ENCODE data around the gene F13A1.

F13A1 gene

DNA sequence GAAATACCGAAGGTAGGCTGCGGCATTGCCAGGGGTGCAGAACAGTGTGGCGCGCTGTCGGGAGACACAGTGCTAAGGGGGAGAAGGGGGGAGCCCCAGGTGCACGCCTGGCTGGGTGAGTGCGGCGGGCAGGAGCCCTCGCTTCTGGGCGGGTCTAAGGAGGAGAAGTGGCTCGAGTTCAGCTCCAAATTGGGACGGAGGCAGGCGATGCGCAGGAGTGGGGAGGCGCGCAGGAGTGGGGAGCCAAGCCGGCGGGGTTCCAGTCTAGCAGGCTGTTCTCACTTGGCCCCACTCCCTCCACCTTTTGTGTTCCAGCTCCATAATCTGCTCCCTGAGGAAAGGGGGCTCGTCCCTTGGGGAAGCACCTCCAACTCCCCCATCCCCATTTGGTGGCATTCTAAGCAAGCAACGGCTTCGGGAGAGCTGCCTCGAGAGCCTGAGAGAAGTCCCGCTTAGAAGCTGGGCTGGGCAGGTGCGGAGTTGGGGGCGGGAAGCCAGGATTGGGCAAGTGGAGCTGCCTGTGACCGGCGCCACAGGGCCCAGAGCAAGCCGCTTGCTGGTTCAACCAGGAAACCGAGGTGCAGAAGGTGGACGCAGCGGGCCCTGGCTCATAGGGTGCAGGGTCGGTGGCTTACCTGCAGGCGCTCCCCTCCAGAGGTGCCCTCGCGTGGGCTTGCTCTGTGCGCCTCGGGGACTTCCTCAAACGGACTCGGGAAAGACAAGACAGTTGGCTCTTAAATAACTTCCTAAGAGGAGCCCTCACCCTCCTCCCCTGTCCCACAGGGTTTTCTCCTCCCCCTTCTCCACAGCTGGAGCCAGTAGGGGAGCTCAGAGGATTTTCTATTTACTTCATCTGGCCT, at the start of gene F13A1:
Gene F13A1 (minus strand): TSS at position 711 of the 860 bp plus-strand sequence. CDS start 1,998 bp downstream, outside the sequence.
- no peak for DNase-seq

DNA sequence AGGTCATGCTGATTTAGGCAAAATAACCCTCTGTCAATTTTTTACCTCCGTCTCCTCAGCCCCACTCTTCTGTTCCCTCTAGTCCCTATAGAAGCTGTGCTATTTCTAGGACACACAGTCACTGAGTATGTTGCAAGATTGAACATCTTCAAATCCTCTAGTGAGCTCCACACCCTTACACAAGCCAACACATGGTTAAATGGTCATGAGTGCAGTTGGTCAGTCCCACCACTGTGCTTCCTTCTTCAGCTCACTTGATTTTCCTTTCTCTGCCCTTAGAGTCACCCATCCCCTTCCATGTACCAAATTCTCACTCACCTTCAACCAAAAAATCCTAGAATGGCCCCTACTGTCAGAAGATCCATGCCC, 48.2 kb upstream of the F13A1 start:
- no peak for DNase-seq

DNA sequence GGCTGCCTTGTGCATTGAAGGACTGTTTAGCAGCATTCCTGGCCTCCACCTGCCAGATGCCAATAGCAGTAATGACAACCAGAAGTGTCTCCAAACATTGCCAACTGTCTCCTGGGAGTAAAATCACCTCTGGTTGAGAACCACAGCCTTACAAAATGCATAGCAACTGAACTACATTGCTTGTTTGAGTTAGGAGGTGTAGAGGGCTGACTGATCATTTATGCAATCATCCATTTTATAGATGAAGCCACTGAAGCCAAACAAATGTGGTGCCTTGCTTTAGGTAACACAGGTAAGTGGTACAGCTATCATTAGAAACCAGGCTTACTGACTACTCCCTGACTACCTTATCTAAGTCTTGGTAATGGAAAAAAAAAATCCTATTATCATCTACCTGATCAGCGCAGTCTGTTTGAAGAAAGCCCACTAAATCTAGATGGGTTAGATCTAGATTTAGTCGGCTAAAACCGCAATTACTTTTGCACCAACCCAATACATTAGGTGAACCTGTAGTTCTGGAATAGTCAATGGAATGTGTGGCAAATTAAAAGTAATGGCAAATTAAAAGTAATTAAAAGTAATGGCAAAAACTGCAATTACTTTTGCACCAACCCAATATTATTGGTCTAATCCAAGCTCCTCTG, 47.7 kb upstream of the F13A1 start:
- no peak for DNase-seq

DNA sequence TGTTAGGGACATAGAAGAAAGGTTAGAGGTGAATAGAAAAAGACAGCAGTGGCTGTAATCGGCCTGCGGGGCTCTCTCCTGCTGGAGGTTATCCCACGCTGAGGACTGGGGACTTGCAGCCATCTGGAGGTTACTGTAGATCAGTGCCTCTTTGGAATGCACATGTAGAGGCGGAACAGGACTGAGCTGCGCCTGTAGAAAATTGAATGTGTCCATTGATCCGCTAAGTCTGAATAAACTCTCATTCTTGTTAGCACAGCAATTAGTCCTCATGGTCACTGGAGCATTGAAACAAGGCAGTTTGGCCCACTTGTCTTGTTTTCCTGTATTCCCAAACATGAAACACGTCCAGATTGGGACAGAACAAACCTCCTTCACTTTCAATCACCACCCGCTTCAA, 46.3 kb upstream of the F13A1 start:
- no peak for DNase-seq

DNA sequence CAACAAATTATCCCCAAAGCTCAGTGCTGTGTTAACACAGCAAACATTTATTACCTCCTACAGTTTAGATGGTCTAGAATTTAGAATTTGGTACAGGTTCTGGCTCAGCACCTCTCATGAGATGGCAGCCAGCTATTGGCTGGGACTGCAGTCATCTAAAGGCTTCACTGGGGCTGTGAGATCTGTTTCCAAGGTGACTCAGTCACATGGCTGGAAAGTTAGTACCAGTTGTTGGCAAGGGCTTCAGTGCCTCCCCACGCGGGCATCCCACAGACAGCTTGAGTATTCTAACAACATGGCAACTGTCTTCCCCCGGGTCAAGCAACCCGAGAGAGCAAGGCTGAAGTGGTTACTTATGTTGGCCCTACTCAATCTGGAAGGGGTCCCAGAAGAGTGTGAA, 44.8 kb upstream of the F13A1 start:
- no peak for DNase-seq

DNA sequence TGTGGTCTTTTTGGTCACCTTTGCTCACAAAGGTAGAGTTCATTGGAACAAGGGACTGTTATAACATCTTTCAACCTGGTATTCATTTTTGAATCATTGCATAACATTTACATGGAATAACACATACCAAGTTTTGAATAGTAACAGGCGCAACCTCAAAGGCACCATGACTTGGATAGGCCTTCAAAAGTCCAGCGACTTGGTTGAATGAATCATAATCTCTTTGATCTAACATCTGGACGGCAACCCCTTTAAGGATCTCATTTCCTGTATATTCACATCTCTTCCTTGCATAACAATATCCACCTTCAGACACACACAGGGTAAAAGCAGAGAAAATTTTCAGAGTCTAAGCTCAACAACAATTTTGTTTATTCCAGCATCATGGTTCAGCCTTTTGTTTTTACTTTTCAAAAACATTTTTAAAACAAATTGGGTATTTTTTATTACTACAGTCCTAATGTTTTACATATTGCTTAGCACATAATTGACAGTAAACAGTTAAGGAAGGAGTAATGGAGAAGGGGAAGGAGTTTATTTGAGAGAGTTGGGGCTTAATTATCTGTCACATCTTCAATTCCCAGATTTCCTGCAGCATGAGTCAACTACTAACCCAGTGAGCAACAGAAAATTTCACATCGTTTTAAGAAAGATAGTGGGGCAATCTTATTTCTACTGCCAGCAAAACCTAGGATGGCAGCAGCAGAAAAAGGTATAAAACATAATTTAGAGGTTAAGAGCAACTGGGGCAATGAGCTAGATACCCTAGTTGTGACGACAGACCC, 41.8 kb upstream of the F13A1 start:
- no peak for DNase-seq

DNA sequence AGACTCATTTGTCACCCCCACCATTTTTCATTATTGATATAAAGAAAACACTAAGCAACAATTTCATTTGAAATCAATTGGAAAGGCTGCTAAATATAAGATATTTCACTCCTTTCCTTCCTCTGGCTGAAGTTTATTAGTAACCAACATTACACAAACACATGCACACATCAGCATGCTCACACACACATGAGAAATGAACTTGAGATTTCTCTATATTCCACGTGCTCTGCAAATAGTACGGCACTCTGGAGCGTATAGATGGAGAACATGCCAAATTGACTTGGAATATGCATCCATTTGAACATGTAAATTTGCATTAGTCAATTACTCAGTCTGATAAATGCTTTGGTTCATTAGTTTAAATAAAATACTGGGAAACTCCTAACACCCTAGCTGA, 37.1 kb upstream of the F13A1 start:
- no peak for DNase-seq

DNA sequence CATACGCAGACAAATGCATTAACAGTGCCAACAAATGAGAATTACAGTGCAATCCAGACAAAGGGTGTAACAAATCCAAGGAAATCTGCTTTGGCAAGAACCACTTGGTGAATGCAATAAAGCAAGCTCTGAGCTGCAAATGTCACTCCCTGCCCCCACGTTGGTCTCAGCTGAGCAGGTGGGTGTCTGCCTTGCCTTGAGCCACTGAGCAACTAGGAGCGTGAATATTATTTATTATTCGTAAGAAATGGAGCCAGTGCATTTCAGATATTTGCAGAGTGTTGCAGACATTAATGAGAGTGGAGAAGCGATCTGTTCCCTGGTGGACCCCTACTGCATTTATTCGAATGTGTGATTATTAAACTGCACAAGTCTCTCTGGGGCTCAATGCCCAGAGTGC, 36.6 kb upstream of the F13A1 start:
- DNase-seq, result no peak

DNA sequence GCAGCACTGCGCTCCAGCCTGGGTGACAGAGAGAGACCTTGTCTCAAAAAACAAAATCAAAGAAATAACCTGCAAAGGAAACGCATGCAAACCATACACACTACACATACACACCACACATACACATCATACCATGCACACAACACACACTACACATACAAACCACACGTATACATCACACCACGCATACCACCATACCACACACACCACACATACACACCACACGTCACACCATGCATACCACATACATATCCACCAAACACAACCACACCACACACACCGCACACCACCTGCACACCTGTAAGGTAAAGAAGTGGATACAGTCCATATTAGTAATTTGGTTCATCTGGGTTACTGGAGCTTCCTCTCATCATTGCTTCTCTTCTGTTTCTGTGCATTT, 32.3 kb upstream of the F13A1 start:
- no peak for DNase-seq

DNA sequence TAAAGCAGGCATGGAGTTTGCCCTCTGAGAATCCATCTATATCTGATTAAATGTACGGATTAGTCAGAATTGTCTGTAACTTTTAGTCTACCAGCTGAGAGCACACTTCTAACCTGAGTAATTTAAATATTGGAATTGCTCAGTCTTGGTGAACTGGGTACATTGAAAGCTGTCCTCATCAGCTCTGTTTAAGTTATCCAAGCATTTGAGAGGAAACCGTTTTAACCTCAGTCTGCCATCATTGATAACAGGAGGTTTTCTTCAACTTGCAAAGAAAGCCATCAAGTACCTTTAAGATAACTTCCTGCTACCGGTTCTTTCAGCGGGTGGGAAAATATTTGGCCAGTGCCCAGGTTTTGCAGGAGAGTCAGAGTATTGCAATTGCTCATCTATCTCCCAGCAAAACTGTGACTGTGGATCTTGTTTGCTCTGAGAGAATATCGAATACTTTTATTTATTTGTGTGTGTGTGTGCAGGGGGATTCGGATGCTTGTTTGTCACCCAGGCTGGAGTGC, 31.1 kb upstream of the F13A1 start:
- DNase-seq, result no peak

DNA sequence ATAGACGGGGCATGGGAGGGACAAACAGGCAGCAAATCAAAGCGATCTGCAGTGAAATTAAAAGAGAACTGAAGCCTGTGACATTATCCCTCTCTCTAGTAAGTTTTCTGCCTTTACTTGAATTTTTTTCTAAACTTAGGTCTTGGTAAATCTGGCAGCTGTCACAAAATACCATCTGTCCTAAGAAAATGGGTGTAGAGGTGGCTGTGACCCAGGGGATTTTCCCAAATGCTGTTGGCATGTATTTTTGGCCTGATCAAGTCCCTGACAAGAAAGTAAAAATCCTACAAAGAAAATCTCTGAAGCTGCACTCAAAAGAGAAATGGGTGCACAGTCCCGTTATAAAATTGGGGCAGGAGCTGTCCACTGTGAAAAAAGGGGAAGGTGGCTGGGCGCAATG, 30.2 kb upstream of the F13A1 start:
- DNase-seq, result no peak

DNA sequence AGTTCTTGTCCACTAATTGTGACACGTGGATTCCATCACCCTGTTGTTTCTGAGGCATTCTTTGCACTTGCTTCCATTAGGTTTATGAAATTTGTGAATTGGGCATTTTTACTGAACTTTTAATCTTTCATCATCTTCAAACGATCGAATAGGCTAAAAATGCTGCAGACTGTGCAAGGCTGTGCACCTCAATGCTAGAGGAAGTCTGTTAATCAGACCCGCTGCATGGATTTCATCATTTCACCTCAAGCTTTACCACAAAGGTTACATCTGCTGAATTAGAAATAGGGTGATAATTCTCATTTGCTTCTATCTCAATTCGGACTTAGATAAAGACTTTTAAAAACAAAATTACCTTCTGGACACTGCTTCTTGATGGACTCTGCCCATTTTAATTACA, 27.8 kb upstream of the F13A1 start:
- no peak for DNase-seq

DNA sequence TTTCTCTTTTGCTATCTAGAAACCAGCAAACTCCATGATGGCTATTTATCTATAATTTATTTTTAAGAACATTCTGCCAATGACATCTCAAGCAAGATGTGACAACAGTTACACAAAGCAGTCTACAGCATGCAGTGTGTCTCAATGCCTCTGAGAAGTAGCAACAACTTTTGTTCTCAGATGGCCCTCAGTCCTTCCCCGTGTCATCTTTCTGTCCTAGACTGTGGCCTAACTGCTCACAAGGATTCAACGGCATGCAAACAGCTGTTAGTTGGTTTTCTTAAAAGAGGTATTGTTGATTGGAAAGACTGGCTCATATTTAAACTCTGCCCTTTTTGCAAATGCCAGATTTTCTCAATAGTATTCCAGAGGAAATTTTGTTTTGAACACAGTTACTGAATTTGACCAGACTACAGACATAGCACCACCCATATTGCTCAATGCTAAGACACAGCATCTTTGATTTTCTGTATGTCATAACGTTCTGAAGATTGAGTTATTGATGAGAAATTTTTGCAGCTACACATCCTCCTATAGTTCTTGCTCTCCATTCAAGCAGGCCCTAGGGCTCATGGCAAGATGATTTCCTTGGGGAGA, 26.1 kb upstream of the F13A1 start:
- DNase-seq, result no peak

DNA sequence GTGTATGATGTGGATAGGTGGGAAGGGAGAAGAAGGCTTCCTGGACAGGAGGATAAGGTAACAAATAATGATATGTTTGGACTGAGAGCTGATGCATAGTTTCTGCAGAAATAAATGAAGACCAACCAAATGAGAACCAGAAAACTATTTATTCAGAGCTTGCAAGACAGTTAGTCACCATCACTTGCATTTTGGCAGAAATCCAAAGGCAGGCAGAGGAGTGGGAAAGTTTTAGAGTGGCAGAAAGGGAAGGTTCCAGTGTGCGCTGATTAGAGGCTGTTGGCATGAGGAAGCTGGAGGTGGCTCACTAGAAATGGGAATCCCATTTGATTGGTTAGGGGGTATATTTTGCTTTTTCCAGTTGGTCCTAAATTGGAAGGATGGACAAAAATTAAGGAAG, 13.0 kb upstream of the F13A1 start:
- DNase-seq, result no peak

DNA sequence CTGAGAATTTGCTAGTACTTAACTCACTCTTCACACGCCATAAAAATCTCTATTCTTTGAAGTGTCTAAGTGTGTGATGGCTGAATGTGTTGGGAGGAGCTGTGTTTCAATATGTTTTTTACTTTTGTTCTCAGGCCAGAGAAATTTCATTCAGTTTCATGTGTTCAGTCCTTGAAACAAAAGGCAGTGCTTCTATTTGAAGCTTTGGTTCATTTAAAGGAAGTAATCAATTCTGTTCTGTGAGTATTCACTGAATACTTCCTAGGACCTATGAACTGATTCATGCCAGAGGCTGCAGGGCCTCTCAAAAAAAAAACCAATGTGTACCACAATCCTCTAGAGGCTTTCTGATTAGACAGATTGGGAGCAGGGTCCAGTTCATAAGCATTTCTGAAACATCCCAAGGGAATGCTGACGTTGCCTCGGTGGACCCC, 12.4 kb upstream of the F13A1 start:
- DNase-seq, result no peak

DNA sequence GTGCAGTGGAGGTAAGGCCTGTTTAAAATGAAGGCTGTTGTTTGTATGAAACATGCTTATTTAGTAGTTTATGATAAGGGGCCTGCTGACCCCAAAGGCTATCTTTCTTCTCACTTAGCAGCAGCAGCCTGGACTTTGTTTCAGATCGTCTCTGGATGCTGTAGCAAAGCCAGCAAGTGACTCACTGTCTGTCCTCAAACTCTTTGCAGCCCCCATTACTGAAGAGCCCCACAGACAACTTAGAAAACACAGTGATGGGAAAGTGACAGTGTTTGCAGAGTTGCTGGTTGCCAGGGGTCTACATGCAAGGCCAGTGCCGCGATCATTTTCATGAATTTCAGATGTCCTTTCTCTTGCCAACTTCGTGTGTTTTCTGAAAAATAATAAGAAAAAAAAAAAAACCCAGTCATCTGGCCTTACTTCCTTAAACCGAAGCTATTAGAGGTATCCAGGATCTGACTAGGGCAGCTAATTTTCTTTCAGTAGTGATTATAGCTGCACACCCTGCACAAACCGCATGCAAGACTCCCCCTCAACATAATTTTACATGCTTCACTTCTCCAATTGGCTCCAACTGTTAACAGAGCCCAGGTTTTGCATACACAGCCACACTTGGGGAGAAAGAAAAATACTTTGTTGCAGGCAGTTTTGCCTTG, 11.6 kb upstream of the F13A1 start:
- no peak for DNase-seq

DNA sequence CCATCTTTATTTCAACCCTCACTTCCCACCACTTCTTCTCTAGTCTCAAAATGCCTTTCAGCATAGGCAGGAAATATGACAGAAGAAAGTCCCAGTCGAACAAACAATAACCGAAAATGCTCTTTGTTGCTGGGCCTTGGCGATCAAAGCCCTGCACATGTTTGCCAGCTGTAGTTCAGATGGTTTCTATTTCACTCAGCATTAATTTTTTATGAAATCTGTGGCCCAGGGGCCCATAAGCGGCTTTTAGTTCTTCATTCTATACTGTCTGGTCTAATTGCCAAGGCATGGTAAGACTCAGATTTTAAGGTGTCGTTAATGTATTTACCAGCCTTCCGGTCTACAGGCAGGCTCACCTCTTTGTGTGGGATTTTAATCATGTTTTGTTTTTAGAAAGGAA, 10.9 kb upstream of the F13A1 start:
- DNase-seq, result no peak

DNA sequence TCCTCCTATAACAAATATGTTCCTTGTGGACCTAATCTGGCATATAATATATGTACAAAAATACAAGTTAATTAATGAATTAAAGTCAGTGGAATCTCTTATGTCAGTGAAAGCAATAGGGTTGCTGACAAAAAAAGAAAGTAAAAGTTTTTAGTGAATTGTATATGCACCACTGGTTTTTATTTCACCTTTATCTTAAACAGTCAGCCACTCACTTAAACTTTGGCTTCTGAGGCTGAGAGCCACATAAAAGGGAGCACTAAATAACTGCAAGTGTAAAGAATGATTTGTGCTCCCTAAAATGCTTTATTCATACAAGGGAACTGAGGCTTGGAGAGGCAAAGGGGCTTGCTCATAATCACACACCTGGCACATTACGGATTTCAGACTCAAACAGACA, 9.9 kb upstream of the F13A1 start:
- DNase-seq, result no peak

DNA sequence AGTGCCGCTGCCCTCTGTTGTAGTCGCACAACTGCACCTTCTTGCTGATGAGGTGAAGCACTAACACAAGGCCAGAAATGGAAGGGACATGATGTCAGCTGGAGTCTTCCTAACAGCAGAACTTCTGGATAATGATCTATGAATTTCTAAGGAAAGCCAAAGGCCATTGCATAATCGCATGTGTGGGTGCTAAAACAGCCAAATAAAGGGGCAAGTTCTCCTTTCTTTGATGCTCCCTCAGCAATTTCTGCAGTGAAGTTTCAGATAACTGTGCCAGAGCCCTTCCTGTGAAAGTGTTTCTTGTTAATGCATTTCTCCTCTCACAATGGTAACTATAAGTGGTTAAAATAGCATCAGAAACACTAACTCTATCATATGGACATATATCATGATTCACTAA, 8.0 kb upstream of the F13A1 start:
- DNase-seq, result no peak

DNA sequence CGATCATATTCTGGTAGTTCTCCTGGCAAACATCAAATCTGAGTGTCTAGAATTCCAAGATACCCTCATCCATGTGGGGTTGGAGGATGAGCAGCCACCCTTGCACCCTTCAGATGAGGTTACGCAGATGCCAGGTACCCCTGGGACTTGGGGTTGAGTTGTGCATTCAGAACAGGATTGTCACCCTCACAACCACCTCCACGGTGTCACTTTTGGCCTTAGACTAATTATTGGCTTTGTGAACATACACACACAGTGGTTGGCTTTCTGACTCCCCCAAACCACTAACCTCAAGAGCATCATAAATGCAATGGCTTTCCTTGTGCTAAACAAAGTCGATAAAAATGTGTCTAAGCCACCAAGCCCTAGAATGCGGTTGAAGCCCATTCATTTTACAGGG, 2.9 kb upstream of the F13A1 start:
- no peak for DNase-seq

DNA sequence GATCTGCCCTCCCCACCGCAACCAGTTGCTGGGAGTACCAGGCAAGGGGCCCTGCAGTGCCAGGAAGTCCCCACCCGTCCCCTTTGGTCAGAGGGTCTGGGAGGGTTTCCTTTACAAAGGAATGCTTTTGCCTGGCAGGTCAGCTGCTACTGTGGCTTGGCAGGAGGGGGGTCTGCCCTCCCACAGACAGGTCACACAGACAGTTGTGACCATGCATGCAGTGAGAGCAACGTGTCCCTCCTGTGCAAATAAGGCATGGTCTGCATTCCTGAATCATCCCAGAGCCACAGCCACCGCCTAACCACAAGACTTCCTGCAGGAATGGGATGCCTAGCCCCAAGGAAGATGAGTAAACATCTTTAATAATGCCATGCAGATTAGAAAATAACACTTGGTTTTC, 439 bp upstream of the F13A1 start:
- DNase-seq, result no peak

DNA sequence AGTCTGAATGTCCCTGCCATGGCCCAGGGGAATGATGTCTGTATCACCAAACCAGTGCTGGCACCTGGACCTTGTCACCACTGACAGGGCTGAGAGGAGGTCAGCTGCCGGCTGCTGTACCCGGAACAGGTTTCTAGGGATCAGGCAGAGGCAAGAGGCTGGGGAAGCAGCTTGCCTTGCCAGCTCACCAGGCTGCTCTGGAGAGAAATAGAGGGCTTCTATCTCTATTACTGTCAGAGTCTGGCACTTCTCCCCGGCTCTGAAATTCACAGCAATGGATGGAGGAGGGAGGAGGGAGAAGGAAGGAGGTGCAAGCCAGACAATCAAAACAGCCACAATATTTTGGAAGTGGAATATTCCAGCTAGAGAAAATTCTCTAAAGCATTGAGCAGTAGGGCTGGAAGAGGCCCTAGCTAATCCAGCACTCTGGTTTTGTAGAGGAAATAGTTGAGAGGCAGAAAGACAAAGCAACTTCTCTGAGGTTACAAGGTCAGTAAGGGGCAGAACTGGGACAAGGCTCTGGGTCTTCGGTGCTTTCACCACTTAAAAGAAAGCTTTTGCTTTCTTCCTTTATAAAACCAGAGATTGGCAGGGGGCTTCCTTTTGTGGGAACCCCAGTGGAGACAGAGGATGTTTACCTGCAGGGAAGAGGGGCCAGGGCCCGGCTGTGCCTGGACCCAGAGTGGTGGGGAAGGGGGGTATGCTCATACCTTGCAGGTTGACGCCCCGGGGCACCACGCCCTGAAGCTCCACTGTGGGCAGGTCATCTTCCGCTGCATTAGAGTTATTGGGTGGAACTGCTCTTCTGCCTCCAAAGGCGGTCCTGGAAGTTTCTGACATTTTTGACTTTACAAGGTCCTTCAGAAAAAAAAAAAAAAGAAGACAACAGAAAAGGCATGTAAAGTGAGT, 2.4 kb downstream of the F13A1 start:
- no peak for DNase-seq
